ENCODE results near the gene RIT2.
"Not testable (repeated sequence)": the region's sequence is repeated elsewhere in the genome, so short reads cannot be mapped to it uniquely, and the experiment has no call there.

RIT2 gene

DNA sequence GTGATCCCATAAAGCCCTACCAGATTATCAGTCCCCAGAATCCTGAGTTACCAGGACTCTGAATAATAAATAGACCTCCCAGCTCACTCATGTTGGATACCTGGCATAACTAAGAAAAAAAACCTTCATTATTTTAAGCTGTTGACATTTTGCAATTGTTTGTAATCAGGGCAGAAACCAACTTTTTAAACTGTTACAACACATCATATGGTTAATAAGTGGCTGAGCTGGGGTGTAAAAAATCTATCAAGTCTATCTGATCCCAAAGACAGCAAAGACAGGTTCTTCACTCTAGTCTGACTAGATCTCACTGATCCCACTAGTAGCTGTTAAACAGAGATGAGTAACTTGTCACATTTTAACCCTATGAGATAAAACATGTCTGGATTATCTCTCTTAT, 370.3 kb downstream of the RIT2 start:
- no peak for DNase-seq

DNA sequence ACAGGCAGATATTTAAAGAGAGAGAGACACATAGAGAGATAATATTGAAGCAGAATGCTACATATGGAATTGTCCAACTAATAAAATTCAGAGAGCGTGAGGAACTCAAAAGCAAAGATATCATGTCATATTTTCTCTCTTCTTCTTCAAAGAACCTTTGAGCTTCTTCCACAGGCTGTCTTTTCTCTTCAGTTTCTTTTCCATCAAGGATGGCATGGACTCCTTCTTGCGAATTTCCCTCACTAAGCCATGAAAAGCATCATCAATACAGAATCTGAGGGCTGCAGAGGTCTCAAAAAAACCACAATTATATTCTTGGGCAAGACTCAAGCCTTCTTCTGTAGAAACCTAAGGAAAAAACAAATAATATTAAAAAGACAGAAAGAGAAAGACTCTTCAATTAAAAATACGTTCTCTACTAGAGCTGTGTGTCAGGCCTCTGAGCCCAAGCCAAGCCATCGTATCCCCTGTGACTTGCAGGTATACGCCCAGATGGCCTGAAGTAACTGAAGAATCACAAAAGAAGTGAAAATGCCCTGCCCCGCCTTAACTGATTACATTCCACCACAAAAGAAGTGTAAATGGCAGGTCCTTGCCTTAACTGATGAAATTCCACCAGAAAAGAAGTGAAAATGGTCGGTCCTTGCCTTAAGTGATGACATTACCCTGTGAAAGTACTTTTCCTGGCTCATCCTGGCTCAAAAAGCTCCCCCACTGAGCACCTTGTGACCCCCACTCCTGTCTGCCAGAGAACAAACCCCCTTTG, 371.9 kb downstream of the RIT2 start:
- no peak for DNase-seq

DNA sequence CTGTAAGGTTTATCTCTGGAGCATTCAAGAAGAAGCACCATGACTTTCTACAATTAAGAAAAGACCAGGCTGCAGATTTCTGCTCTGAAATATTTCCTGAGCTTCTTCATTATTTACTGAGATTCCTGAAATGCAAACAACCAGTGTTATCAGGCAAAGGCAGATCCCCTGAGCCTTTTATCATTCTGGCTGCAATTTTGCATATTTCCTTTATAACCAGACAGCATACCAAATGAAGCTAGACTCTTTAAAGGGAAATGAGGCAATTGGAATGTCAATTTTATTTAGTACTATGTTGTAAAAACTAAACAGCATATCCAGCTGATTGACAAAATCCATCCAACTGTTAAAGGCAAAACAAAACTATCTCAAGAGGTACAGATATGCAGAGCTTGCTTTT, 372.5 kb downstream of the RIT2 start:
- no peak for DNase-seq

DNA sequence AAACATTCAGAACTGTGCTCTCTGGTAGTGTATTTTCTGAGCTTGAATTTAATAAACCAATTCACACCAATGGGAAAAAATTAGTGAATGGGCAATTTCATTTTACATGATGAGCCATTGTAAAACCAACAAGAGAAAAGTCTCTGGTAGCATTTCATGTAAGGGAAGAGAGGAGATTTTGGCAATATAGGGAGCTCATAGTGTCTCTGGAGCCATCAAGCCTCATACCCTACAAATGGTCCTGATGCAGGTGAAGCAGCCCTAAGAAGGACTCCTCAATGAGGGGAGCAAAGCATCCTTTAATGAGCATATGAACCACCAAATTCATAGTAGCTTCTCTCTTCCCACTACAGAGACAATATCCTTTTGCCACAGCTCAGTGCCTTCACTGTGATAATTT, 373.0 kb downstream of the RIT2 start:
- no peak for DNase-seq

DNA sequence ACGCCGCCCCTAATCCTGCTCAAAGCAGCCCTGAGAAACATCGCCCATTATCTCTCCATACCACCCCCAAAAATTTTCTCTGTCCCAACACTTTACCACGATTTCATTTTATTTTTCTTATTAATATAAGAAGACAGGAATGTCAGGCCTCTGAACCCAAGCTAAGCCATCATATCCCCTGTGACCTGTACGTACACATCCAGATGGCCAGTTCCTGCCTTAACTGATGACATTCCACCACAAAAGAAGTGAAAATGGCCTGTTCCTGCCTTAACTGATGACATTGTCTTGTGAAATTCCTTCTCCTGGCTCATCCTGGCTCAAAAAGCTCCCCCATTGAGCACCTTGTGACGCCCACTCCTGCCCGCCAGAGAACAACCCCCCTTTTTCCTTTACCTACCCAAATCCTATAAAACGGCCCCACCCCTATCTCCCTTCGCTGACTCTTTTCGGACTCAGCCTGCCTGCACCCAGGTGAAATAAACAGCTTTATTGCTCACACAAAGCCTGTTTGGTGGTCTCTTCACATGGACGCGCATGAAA, 373.6 kb downstream of the RIT2 start:
- not testable (repeated sequence) for DNase-seq

DNA sequence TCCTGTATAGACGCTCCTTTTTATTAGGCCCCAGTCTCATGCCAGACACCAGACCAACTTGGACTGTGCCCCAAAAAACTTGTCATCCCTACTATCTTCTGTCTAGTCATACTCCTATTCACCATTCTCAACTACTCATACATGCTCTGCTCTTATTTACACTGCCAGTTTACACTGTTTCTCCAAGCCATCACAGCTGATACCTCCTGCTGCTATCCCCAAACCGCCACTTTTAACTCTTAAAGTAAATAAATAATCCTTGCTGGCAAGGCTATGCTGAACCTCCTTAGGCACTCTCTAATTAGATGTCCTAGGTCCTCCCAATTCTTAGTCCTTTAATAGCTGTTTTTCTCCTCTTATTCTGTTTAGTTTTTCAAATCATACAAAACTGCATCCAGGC, 374.2 kb downstream of the RIT2 start:
- DNase-seq, result not testable (repeated sequence)

DNA sequence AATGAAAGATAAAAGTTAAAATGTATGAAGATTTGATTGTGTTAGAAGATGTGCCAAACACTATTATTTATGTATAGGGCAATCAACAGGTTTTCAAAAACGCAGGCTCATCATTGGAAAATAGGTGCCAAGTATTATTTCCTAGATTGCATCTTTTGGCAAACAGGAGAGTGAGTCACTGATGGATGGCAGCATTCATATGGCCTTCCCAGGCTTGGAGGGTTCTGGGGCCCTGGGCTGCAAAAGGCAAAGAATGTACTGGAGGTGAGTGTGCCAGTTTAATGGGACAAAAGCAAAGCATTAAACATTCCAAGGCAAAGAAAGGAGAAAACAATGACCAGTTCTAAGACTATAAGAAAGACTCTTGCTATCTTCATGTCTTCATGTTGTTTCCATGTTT, 379.4 kb downstream of the RIT2 start:
- no peak for DNase-seq

DNA sequence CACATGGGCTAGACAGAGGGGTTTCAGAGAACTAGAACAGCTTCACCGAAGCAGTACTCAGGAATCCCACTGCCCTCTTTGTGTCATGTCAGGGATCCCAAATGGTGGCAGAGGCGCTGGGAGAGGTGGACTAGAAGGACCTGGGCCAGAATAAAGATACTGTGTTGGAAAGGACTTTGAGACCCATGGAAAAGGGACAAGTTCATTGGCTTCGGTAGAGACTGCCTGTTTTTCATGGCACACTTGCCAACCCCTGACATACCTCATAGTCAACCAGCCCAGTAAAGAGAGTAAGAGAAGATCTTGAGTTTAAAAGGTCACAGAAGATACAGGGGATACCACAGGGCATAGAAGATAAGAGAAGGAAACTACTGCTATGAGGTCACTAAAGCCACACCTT, 381.0 kb downstream of the RIT2 start:
- no peak for DNase-seq

DNA sequence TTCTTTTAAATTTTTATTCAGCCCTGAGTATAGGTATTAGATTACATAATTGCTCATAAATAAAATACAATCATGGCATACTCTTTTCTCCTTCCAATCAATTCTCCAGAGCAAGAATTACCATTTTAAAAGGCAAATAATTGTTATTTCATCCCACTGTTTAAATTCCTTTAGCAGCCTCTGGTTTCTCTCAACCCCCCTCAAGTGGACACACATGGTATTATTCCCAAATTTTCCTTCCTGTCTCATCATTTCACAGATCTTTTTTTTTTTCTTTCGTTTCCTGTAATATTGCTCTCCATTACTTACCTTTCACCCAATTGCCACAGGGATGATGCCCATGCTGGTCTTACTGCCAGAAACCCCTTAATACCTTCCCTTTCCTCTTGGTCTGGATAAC, 385.2 kb downstream of the RIT2 start:
- DNase-seq, result no peak

DNA sequence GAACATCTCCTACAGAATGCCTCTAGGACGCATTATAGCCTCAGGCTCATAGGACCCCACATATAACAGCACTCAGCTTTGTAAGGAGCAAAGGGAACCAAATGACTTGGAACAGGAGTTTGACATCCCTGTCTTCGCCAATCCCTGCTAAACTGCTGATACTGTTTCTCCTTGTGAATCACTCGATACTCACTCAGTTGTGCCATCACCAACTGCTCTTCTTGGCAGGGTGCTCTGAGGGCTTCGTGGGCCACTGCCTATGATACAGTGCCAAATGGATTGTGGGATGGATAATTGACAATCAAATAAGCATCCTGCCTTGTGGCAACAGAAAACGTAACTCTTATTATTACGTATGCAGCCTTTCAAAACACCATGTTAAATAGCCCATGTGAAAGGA, 396.3 kb downstream of the RIT2 start:
- DNase-seq, result no peak

DNA sequence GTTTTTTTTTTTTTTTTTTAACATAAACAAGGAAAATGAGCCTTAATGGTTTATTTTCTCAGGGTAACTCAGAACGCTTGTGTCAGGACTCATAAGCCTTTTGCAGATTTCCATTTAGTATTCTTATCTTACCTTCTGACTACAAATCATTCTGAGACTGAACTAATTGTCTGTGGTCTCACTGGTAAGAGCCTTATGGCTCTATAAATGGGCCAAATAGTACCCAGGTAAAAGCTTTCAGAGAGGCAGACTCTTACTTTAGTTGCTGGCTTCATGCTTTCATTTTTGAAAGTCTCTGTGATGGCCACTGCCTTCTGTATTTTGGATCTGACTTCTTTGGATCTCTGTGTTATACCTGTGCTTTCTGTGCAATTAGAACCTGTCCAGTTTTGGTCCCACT, 403.4 kb downstream of the RIT2 start:
- no peak for DNase-seq

DNA sequence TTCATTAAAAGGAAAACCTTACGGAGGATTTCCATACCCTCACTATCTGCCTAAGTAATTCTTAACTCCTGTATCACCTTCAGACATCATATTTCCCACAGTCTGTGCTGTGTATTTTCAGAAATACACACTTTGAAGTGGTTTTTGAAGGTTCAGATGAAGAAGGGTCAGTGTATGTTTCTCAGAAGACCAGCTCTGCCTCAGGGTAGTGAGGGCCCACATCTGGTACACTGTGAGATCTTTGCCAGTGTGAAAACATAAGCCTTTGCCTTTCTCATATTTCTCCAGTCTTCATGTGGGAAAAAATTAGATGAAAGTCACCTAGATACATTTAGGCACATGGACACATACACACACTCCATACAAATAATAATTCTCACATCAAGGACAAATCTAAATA, 408.4 kb downstream of the RIT2 start:
- no peak for DNase-seq

DNA sequence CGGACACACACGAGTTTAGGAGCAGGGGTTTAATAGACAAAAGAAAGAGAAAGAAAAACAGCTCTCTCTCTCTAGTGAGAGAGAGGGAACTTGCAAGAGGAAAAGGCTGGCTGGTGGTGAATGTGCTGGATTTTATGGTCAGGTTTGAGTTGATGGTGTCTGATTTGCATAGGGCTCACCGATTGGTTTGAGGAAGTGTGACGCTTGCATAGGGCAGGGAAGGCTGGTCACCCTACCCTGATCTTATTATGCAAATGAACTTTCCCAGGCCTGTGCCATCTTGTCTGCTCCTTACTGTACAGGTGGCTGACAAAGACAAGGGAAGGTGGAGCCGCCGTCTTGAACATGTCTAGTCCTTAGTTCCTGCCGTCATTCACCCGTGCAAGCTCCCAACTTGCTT, 408.9 kb downstream of the RIT2 start:
- DNase-seq, result no peak

DNA sequence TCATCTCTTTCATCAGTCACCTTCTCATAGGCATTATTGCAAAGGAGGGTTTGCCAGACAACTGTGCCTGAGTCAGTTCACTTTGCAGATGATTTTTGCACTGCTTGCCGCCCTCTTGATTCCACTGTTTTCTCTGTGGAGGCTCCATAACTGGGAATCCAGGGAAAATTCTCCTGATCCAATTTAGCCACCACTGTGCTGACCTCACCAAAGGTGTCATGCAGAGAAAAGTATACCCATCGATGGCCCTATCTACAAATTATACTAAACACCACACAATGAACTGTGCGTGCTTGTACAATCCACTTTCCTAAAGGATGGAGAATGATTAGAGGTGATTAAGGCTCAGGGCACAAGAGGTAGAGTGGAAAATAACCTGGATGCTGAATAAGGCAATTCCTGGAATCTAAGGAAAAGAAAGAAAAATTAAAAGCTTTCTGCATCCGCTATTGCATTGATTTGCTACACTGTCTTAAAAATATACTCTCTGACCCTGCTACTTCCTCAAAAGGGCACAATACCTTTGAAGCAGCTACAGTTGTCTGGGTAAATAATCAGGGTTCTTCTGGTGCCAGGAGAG, 409.4 kb downstream of the RIT2 start:
- DNase-seq, result no peak
